NCI-H748 (cell line): ENCODE data around the gene GCSAM.

Source experiments
- DNase-seq: peaks from one replicate; lab custom pipeline; 2025; ENCODE audit not compliant: unreplicated experiment; lab: John Stamatoyannopoulos, UW

GCSAM gene

DNA sequence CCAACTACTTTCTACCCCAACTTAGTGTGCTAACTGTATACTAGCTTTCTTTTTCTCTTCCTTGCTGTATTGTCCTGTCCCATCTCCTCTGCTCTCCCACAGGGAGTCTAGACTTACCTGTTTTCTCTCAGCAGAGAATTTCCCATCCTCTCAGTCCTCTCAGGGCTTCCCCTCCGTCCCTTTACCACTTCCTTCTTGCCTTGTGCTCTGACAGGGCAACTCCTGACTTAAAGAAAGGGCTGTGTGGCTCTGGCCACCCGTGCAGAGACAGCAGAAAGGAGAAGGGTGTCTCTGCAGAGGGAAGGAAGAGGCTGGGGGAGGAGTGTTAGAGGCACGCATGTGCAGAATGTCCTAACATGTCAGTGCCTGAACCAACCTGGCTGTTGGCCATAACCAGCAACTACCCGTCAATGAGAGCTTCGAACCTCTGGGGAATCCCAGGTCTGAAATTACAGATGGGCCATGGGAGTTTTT is at the start of gene GCSAM:
Gene GCSAM (minus strand): TSS at position 274 of the 474 bp plus-strand sequence. CDS start 128 bp downstream, at position 146.
- DNase-seq = no peak

GRCh38 chr3:112175646-112176045 is 42.6 kb upstream of the GCSAM start:
- DNase-seq = no peak

DNA sequence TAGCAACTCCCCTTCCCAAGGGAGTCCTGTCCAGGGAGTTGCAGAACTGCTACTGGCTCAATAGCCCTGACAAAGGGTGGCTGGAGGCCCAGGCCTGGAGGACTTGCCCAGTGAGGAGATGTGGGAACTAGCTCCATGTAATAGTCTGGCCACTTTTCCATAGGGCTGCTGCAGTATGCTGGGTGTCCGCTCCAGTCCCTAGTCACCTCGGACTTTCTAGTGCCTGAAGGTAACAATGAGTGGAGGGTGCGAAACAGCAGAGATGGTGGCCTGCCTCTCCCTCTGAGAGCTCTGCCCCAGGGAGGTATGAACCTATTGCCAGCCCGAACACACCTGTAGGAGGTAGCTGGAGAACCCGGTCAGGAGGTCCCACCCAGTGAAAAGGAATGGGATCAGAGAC is 42.0 kb upstream of the GCSAM start:
- DNase-seq = no peak

DNA sequence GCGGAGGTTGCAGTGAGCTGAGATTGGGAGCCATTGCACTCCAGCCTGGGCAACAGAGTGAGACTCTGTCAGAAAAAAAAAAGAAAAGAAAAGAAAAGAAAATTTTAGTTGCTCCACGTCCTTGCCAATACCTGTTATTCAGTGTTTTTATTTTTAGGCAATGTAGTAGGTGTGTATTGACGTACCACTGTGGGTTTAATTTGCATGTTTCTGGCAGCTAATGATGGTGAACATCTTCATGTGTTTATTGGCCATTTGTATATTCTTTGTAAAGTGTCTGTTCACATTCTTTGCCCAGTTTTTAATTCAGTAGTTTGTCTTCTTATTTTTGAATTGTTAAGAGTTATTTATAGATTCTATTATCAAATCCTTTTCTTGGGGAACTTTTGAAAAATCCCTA is 38.1 kb upstream of the GCSAM start:
- DNase-seq = no peak

GRCh38 chr3:112170046-112170445 is 37.0 kb upstream of the GCSAM start:
- DNase-seq = no peak

DNA sequence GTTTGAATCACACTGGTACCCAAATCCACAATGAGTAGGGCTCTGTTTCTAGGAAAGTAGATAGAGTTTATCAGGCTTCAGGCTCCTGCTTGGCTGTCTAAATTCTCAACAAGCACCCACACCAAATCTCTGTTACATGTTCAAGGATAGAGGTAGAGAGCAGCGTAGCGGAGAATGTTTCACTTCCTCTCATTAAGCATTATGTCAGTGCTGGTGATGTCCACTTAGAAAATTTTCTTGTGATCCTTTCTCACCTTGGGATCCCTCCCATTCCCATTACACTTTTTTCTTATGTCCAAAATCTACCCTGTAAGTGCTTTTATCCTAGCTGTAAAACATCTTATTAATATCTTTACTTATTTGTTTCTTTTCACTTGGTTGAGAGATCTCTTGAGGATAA is 34.7 kb upstream of the GCSAM start:
- no peak for DNase-seq

- DNase-seq = no peak
Observed at GRCh38 chr3:112149136-112149535, 16.1 kb upstream of the GCSAM start.

GRCh38 chr3:112143689-112144088 is 10.6 kb upstream of the GCSAM start:
- no peak for DNase-seq

GRCh38 chr3:112143251-112143650 is 10.2 kb upstream of the GCSAM start:
- DNase-seq = no peak

- DNase-seq = no peak
Observed at GRCh38 chr3:112141293-112141692, 8.2 kb upstream of the GCSAM start.

- no peak for DNase-seq
Observed at GRCh38 chr3:112140584-112140983, 7.5 kb upstream of the GCSAM start.

DNA sequence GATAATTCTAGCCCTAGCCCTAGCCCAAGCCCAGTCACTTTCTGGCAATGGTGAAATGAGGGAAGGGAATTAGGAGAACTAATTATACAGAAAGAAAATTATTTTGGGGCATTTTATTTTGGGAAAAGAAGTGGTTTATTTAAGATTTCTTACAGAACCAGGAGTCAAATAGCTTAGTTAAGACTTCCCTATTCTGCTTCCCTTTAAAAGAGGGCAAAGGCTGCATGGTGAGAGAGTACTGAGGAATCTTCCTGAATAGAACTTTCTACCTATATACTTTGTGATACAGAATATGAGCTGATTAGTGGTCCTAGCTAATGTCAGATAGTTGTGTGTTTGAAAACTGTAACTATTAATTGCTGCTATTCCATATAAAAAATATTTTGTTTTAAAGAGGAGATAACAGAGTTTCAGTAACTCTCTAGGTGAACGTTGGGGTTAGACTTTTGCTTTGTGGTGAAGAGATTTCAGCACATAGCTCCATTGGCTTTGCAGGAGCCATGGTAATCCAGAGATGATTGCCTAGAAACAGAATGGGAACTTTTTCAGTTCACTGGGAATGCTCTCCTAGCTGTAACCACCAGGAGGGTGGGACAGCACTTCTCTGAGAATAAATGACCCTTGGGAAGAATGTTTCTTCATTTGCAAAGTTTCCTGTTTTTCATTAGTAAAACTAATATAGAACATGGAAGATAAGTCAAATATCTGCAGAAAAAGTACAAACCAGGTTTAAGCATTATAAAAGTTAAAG is 5.3 kb upstream of the GCSAM start:
- DNase-seq = no peak

- DNase-seq = no peak
Observed at GRCh38 chr3:112137781-112138180, 4.7 kb upstream of the GCSAM start.

DNA sequence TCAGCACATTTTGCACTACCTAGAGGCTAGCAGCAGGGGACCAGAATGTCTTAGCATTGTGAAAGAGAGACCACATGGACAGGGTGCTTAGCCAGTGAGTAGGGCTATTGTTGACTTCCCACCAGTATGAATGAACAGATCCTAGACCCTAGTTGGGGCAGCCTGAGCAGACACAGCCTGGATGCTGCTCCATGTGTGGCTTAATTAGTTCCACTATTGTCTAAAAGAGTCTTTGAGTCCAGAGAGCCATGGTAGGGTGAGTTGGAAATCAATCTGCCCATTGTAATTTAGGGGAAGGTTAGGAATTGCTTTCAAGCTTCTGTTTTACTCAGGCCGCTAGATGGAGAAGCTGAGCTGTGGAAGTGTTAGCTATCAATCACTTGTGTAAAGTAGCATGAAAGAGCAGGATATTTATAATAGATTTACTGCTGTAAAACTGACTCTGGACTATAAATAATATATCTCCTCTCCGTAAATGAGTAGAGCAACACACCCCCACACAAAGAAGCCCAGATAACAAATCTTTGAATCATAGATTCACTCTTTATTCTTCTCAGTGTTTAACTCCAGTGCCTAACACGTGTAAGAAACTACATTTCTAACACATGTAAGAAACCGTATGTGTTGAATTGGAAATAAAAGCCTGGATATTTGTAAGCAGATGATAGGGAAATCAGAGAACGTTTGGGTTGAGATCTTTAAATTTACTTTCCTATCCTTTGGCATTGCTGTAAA is 4.1 kb upstream of the GCSAM start:
- DNase-seq = peak; percentile 44

DNA sequence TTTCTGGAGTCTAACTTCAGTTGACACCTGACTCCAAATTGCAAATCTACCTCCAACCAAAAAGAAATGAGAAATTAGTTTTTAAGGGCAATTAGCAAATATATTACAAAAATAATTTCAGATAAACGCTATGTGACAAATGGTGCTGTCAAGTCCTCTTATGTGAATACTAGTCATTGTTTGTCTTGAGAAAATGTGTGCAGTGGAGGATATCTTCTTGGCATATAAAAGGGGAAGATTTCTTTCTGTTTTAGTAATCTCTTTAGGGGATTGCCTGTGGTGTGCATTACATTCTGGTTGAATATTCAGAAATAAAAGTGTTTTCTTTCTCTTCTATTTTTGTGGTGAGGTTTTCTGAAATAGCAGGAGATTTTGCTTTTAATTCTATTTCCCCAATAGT is 3.0 kb upstream of the GCSAM start:
- no peak for DNase-seq

DNA sequence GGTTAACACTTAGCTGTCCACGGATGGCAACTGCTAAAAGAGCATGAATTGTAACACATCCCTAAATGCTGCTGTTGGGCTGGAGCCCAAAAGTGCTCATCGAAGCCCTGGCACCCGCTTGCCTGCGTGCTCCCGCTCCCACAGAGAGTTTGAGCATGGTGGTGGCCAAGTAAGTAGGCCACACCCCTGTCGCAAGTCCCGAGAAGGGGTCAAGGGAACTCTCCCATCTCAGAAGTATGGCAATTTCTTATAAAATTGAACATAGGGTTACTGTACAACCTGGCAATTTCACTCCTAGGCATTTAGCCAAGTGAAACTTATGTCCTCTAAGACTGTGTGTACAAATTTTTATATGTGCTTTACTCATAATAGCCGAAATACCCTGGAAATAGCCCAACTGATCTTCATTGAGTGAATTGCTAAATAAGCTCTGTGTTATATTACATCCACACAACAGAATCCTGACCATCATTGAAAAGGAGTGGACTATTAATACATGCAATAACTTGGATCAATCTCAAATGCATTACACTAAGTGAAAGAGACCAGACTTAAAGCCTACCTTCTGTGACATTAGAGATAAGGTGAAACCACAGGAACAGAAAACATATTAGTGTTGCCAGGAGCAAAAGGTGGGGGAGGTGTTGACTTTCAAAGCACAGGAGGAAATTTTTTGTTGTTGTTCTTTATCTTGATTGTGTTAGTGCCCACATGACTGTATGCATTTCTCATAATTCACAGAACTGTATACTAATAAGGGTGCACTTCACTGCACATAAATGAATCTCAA is 1.5 kb upstream of the GCSAM start:
- no peak for DNase-seq

DNA sequence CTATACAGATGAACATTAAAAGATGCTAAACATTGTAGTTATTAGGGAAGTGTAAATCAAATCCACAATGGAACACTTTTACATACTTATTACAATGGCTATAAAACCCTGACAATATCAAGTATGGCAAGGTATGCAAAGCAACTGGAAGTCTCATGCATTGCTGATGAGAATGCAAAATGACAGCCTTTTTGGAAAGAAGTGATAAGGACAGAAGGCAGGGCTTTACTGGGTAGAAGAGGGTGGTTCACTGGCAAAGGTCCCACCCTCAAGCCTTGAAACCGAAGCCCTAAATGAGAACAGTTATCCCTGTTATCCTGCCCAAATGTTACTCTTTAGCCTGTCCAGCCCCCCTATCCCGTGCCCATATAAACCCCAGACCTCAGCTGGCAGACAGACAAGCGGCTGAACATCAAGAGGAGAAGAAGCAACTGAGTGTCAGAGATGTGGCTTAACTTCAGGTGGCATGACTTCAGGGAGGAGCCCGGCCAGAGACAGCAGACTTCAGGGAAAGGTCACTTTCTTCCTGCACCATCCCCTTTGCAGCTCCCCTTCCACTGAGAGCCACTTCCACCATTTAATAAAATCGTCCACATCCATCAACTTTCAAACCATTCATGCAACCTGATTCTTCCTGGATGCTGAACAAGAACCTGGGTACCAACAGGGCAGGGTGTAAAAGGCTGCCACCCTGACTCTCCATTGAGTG is 732 bp upstream of the GCSAM start:
- no peak for DNase-seq

DNA sequence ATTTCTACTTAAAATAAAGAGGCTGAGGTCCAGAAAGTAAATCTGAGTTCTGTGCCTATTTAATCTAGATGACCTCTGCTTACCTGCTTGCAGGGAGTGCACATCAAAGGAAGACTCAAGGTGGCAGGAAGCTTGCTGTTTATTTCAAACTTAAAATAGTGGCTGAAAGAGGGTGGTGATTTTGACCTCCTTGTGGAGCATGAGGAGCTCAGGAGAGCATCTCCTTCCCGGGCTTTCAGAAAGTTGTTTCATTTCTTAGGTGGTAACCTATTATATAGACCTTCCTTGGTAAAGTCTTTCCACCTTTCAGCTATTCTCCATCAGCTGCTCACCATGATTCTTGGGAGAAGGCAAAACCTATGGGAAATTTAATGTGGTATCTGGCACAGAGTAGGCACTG is 494 bp downstream of the GCSAM start:
- DNase-seq = no peak

- DNase-seq = no peak
Observed at GRCh38 chr3:112132088-112132487, 960 bp downstream of the GCSAM start.

DNA sequence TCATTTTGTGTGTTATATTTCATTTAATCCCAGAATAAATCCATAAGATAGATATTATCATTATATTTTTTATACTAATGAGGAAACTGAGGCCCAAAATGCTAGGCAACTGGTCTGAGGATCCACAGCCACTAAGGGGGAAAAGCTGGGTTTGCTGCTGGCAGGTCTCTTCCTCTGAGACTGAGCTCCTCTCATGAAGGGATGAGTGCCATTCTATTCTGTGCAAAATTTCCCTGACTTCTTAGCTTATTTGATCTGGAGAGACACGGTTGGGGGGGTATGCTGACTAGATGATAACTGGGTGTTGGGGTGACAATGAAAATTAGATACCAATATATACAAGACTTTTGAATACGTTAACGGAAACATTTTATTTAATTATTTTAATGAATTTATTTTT is 1.9 kb downstream of the GCSAM start:
- DNase-seq = no peak

DNA sequence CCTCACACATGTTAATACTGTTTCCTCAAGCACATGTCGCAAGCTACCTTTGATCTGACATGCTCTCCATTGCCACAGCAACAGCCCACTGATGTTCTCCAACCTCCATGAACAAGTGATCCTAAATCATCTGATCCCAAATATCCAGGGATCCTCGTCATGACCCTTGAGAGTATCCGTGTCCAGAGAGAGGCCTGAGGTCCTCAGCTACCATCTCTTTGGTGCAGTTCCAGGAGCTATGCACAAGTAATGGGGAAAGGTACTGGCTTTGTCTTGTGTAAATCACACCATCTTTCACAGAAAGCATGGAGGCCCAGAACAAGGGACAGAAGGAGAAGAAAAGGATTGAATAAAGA is 2.4 kb downstream of the GCSAM start:
- DNase-seq = no peak
